ENCODE data around the gene IFI27L1.
"Not testable (repeated sequence)": the region's sequence is repeated elsewhere in the genome, so short reads cannot be mapped to it uniquely, and the experiment has no call there.

Gene IFI27L1

DNA sequence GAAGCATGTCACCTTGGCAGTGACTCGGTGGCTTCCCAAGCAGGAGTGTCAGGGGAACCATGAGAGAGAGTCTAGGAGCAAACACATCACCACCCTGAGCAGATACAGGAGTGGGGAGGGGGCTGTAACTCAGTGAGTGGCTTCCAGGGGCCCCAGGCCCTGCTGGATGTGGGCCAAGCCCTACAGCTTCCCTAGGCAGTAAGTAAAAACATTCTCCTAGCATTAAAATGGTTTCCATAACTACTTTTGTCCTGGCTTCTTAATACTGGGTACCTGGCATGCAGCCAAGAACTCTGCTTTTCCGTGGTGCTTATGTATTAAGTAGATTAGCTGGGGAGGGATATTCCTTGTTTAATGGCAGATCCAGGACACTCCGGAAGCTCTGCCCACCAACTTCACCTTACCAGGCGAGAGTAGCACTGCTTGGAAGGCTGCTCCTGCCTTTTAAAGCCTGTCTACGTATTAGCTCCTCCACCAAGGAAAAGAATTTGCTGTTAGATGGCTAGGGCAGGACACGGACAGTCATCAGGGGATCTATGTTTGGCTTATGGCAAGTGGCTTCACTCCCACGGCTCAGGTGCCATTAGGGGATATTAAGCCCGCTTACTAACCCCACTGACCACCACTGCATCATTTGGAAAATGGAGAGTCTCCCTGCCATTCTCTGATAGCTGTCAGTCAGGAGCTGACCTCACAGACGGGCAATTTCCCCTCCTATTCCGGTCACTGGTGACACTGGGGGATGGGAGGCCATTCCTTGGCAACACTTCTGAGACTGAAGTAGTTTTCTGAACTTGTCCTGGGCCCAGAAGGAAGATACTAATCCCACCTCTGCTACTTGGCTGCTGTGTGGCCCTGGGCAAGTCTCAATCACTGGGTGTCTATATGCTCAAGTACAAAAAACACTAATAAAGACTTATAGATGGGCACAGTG, 32.2 kb upstream of the IFI27L1 start:
- no peak for DNase-seq

DNA sequence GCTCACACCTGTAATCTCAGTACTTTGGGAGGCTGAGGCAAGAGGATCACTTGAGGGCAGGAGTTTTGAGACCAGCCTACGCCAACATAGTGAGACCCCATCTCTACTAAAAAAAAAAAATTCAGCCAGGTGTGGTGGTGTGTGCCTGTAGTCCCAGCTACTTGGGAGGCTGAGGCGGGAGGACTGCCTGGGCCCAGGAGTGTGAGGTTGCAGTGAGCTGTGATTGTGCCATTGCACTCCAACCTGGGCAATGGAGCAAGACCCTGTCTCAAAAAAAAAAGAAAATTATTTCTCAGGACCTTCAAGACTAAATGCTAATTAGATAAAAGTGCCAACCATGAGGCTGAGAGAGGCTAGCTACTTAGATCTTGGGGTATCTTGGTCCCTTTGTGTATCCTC, 31.5 kb upstream of the IFI27L1 start:
- DNase-seq, result no peak

DNA sequence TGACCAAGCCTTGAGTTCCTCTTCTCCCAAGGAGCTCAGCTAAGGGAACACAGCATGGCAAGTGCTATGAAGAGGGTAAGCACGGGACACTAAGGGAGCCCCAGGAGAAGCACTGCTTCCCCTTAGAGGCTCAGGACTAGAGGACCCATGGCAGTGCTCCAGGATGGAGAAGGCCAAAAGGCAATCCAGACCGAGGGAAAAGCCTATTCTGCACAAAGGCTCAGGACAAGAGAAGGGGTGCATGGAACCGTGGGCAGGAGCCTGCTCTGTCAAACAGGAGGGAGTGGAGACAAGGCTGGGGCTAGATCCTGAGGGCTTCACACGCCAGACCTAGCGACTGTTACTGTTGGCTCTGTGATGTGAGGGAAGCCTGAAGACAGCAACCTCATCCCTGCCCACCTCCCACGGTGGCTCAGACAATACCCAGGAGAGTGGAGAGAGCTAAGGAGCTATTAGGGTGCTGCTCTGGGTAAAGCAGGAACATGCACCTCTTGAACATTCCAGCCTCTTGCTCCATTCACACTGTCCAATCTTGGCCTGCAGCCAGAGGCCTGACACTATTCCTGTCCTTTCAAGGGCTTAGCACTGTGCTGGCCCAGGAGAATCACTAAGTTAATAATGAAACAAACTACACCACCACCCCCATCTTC, 30.8 kb upstream of the IFI27L1 start:
- DNase-seq, result no peak

DNA sequence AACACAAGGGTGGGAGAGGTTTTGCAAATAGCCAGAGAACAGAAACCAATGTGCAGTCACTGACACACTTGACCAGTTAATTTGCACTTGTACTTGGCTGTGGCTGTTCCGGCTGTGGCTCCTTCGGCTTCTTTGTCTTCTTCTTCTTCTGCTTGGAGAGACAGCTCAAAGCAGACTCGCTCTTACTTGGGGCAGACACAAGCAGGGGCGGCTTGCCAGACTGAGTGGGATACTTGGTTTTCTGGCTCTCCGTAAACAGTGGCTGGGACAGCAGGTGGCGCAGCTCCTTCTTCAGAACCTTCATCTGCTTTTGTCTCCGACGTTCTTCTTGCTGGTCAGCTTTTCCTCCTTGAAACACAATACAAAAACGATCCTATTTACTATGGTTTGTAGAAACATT, 30.0 kb upstream of the IFI27L1 start:
- DNase-seq, result no peak

DNA sequence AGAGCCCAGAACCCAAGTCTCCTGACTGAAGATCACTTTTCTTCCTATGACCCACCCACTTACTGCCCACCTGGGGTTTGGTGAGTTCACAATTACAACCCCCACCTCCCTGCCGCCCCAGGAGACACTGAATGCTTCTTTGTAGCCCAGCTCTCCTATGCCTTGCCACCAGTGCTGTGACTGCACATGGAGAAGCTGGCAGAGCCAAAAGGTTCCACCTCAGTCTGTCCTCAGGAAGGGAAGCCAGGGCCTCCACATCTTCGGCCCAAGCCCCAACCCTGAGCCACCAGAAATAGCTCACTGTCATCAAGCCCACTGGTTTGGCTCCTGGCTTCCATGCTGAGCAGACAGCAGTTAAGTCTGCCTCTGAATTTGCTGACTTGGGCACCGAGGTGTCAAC, 29.3 kb upstream of the IFI27L1 start:
- DNase-seq, result no peak

DNA sequence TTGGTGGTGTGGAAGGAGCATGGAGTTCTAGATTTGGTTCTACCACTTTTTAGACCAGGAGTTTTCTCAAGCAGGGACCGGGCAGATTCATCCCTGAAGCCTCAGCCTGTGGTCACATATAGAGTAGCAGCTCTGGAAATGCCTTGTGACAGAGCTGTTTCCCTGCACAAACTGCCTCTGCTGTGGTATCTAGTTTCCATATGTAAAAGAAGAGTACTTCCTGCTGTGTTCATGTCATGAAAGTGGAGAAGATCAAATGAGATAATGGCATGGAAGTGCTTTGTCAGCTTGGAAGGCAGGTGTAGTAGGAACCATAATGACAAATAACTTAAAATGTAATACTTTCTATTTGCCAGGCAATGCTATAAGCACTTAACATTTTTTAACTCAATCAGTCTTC, 28.9 kb upstream of the IFI27L1 start:
- DNase-seq, result no peak

DNA sequence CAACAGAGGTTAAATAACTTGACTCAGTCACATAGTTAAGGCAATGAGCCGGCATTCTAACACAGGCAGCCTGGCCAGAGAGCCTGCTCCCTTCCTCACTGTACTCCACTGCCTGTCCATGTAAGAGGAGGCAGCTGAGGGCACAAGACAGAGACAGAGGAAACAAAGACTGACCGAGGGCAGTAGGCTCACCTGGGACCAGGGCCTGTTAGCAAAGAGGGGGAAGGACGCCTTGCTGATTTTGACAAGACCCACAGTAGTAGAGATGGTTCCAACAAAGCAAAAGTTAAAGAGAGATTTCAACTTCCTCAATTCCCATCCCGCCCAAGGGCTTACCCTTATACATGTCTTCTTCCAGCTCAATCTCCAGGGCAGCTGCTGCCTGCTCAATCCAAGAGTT, 28.4 kb upstream of the IFI27L1 start:
- DNase-seq, result no peak

DNA sequence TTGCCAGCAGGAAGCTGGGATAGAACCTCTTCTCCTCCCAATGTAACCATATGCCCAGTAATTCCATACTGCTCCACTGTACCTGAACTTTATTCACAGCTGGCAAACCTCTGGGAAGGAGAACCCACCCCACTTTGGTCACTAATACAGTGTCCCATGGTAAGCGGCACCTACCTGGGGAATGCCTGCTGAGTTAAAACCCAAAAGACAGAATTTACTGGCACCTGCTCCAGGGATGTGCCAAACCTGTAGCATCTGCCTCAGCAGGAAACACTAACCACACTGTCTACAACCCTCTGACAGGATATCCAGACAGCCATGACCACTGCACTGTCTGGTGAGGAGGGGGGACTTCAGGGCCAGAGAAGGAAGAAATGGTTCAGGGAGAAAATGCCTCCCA, 26.7 kb upstream of the IFI27L1 start:
- DNase-seq, result no peak

DNA sequence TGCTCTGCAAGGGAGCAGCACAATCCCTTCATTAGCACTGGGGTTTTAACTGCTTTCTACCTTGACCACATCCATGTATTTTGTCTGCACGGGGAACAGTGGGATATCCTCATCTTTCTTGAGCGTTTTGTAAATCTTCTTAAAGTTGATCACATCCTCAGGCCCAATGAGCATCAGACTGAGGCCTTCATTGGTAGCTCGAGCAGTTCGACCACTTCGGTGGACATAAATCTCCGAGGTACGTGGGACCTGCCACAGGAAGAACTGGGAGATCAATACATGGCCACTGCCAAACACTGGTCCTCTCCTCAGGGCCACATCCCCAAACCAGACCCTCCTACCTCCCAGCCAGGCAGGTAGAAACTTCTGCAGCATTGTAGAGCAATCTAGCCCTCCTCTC, 26.2 kb upstream of the IFI27L1 start:
- no peak for DNase-seq

DNA sequence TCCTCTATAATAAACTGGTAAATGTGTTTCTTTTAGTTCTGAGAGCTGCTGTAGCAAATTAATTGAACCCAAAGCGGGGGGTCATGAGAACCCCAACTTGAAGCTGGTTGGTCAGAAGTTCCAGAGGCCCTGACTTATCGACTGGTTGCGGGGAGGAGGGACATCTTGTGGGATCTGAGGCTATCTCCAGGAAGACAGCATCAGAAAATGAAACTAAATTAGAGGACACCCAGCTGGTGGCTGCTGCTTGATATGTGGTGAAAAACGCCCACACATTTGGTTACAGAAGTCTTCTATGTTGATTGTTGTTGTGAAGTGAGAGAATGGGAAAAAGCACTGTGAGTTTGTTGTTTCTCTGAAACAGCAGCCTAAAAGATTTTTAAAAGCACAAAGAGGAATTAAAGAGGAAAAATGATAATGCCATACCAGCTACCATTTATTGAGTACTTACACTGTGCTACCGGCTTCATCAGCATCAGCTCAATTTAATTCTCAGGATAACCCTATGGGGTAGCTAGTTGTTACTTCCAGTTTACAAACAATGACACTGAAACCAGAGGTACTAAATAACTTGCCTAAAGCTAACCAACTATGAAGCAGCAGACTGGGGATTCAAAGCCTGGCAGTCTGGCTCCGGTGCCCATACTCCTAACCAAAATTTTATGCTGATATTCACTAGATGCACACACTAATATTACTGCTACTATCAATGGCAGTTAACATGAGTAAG, 24.4 kb upstream of the IFI27L1 start:
- no peak for DNase-seq

DNA sequence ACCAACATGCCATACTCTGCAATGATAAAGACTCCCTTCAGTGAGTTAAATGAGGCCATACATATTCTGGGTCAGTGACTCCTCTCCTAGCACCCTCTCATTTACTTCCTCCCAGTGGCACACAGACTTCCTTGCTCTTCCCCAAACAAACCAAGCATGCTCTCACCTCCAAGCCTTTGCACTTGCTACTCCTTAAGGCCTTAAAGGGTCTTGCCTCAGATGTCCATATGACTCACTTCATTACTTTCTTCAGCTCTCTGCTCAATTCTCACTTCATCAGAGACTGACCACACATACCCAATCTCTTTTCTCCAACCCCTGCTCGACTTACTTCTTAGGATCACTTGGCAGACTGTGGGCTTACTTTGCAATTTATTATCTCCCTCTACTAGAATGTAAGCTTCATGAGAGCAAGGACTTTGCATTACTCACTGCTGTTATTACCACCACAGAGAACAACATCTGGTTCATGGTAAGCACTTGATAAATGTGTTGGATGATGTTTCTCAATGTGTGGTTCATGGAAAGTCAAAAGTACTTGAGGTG, 22.9 kb upstream of the IFI27L1 start:
- no peak for DNase-seq

DNA sequence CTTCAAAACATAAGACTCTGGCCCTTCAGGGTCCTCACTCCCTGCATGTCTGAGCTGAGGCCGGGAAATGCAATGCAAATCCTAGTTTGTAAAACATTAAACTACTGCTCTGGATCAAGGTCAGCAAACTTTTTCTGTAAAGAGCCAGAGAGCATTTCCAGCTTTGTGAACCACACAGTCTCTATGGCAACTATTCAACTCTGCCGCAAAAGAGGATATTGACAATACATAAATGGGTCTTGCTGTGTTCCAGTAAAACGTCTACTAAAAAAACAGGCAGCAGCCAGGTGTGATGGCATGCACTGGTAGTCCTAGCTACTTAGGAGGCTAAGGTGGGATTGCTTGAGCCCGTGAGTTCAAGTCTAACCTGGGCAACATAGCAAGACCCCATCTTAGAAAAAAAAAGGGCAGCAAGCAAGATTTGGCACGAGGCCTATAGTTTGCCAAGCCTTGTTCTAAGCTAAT, 22.4 kb upstream of the IFI27L1 start:
- no peak for DNase-seq

DNA sequence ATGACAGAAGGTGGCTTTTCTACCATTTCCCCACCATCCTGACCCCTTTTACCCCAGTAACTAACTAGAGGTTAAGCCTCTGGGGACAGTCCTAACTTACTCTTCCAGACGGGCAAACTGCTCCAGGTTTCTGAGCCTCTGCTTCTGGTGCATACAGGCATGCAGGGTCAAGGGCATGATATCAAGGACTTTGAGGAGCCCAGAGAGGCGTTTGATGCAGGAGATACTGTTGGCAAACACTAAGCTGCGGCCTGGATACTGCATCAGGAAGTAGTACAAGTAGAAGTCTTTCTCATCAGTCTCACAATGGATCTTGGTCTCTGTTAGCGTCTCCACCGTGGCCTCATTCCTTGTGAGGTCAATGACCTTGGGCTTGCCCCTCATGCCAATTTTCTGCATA, 21.1 kb upstream of the IFI27L1 start:
- no peak for DNase-seq

DNA sequence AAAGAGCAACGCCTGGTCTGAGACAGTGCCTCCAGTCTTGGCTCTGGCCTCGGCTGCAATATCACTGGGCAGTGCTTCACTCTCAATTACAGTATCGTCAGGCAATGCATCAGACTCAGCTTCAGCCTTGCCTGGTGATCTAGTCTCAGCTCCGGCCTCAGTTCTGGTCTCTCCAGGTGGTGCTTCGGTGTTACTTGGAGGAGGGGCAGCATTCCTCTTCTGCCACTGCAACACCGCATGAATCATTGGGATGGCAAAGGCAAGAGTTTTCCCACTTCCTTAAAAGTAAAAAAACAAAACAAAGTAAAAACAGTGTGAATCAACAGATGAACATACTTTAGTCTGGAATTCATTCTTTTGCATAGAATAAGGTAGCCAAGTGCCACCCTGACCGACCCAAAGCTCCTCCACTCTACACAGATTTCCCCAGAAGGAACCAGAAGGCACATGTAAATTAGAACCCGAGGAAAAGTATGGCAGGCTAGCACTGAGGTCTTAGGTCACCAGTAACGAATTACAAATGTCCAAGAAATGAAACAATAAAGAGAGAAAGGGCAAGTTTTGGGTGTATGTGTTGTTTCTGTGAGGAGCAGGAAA, 18.7 kb upstream of the IFI27L1 start:
- no peak for DNase-seq

DNA sequence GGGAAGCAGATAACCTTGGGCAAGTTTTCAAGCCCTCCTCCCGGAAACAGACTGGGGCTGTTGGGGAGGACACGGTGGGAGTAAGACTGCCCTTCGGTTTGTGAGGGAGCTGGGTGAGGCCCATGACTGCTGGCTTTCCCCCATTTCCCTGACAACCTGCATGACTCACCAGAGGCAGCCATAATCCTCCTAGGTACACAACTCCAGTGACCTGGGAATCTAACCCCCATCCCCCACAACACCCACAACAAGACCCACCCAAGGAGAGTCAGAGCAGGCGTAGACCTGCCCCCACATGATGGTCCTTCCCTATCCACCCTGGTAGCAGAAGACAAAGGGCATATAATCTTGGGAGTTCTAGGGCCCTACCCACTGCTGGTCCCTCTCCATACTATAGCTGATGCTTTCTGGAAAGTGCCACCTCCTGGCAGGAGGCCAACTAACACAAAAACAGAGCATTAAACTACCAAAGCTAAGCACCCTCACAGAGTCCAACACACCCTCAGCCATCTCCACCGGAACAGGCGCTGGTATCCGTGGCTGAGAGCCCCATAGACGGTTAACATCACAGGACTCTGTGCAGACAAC, 14.9 kb upstream of the IFI27L1 start:
- DNase-seq, result no peak

DNA sequence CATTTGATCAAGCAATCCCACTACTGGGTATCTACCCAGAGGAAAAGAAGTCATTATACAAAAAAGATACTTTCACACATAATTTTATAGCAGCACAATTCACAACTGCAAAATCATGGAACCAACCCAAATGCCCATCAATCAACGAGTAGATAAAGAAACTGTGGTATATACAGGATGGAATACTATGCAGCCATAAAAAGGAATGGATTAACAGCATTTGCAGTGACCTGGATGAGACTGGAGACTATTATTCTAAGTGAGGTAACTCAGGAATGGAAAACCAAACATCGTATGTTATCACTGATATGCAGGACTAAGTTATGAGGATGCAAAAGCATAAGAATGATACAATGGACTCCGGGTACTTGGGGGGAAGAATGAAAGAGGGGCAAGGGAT, 9.0 kb upstream of the IFI27L1 start:
- DNase-seq, result not testable (repeated sequence)

DNA sequence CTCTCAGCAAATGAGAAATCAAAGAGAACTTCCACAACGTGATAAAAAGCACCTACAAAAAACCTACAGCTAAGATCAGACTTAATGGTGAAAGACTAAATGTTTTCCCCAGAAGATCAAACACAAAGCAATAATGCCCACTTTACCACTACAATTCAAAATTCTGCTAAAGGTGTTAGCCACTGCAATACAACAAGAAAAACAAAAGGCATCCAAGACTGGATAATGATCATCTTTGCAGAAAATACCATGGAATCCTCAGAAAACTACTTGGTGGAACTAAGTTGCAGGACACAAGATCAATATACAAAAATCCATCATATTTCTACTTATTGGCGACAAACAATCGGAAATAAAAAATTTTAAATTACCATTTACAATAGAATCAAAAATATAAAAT, 6.6 kb upstream of the IFI27L1 start:
- no peak for DNase-seq

DNA sequence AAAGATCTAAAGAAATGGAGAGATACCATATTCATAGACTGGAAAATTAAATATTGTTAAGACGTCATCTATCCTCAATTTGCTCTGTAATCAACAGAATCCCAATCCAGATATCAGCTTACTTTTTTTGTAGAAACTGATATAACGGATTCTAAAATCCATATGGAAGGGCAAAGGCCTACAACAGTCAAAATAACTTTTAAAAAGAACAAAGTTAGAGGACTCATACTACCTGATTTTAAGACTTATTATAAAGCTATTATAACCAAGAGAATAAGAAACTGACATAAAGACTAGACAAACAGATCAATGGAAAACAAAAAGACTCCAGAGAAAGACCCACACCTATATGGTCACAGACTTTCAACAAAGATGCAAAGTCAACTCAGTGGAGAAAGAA, 6.1 kb upstream of the IFI27L1 start:
- no peak for DNase-seq

DNA sequence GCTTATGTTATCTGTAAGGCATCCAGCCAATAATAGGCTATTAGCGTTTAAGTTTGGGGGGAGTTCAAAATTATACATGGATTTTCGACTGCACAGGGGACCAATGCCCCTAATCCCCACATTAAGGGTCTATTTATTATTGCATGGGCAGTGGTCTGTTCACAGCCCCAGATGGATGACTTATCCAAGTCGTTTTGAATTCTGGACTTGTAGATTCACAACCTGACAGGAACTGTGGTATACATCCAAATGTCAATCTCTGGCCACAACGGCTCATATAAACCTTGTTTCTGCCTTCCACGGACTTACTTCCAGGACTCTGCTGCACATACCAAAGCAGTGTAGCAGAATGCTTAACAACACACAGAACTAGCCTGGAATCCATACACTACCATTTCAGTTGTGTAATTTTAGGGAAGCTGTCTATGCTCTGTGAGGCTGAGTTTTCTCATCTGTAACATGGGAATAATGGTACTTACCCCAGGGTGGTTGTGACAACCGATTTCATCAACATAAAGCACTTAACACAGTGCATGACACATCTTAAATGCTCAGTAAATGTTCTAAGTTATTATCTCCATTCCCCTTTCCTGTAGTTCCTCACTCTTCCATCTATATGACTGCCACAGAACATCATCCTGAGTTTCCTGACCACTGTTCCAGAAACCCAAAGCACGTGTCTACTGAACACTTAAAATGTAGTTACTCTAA, 3.8 kb upstream of the IFI27L1 start:
- DNase-seq, result no peak

DNA sequence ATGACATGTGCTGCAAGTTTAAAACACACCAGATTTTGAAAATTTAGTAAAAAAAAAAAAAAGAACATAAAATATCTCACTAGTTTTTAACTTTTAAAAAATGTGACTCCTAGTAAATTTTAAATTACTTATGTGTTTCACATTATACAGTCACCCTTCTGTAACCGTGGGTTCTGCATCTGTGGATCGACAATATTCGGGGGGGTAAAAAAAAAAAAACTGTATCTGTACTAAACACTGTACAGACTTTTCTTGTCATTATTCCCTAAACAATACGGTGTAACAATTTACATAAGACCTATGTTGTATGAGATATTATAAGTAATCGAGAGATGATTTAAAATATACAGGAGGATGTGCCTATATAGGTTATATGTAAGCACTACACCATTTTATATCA, 3.3 kb upstream of the IFI27L1 start:
- DNase-seq, result no peak

DNA sequence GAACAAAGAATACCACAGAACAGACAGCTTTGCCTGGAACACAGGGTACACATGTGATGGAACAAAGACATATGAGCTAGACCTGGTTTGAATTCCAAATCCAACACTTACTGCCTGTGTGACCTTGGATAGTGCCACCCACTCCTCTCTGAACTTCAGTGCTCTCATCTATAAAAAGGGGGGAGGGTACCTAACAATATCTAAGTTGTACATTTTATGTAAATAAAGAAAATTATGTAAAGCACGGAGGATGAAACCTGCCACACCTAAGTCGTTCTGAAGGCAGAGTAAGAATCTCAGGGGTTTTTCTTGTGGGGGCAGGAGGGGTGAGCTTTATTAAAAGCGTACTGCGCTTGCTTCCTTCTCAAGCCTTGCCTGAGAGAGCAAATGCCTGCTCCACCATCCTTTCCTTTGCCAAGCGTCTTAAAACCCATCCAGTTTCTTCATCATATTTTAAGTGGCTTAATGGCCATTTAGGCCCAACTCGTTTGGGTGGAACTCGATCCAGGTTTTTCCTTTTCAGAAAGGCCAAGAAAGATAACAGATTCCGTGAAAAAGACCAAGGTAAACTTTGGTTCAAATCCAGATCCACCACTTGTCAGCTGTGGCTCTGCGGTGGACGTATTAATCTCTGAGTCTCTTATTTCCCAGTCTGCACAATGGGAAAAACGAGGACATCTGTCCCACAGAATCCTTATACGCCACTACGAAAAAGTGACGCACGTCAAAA, 1.1 kb upstream of the IFI27L1 start:
- DNase-seq, result no peak

Data from cerebellar nuclear complex (tissue), 1 donor.